ENCODE measurements around the gene BAHD1.

- TF ChIP-seq ZNF274 (IDR thresholded peaks at IDR 0.05; ENCODE audit: low read depth, low read length): no peak
- no peak for TF ChIP-seq YY1 (IDR thresholded peaks at IDR 0.05; ENCODE audit: insufficient read depth, insufficient read length)
- no peak for TF ChIP-seq SUZ12 (IDR thresholded peaks at IDR 0.05; ENCODE audit: extremely low read depth, insufficient read depth, insufficient read length)
Measured at GRCh38 chr15:40508216-40508615, 67.5 kb downstream of the BAHD1 start.

Measured in NT2/D1 (cell line).